HCT116 (cell line): ENCODE measurements around the gene APOLD1. TPM values are rescaled to one million over a fixed set of nuclear protein-coding genes. Genes with fewer than 3 reads are reported as not detected.

ENCODE experiments used
- ATAC-seq: fragments of 200-7000 bp; cut with Tn5 transposase; 2 replicates; pipeline ENCODE4 v1.9.1; 2020; ENCODE audit warnings: mild to moderate bottlenecking, moderate library complexity
- BruUV-seq: library from RNA; stranded (reverse); fragments of 400-500 nt; replicated peaks from 2 replicates; lab custom pipeline; 2021; lab: Mats Ljungman, UMichigan
- CTCF ChIA-PET: fragments of 300-600 bp; sonication (Branson Sonifier 250); formaldehyde crosslinking; loops from one replicate; lab custom pipeline; 2021; ENCODE audit warnings: antibody characterized with exemption; lab: Charles Lee
- POLR2A ChIA-PET: fragments of 300-600, 350-600 bp; sonication (Branson Sonifier 250); formaldehyde crosslinking; loops from one replicate; lab custom pipeline; 2021; ENCODE audit warnings: antibody characterized with exemption; lab: Charles Lee
- RAD21 ChIA-PET, 2 experiments: fragments of 300-600 bp; sonication (Branson Sonifier 250); formaldehyde crosslinking; loops; one replicate each; lab custom pipeline; 2023; ENCODE audit warnings: low total read pairs in 2 of 2; ENCODE audit not compliant: uncharacterized antibody in 2 of 2, unreplicated experiment in 2 of 2, low non-redundant PET in 1 of 2; lab: Charles Lee
- DNase-seq: peaks from one replicate; pipeline ENCODE4 v3.0.0-alpha.2; 2010; ENCODE audit warnings: low read depth, low spot score
- H2AFZ ChIP-seq: fragments of 200-600 bp; shearing (Covaris generic), sonication (generic); 2 replicates; pipeline ENCODE4 v1.6.1; 2017; ENCODE audit warnings: low read depth, mixed run types, mixed read lengths, antibody characterized with exemption, low read length; ENCODE audit not compliant: poor library complexity, severe bottlenecking
- H3K27ac ChIP-seq: 2 replicates; pipeline ENCODE4 v1.5.1; 2012; ENCODE audit warnings: low read depth, low read length
- H3K27me3 ChIP-seq: fragments of 200-600 bp; sonication (generic); 2 replicates; pipeline ENCODE4 v1.6.1; 2016; ENCODE audit warnings: mixed run types, low read length, mixed read lengths; ENCODE audit not compliant: insufficient read depth
- H3K36me3 ChIP-seq, 2 experiments: fragments of 200-500 bp in 1 of 2; fragments of 200-600 bp in 1 of 2; sonication (Bioruptor generic) in 1 of 2; sonication (generic) in 1 of 2; 2 replicates each; pipeline versions ENCODE4 v1.5.1 to v1.6.1; 2014 to 2016; ENCODE audit warnings: low read length in 2 of 2, inconsistent platforms in 1 of 2, mixed read lengths in 1 of 2, mixed run types in 1 of 2; ENCODE audit not compliant: insufficient read depth in 2 of 2, control insufficient read depth in 1 of 2
- H3K4me1 ChIP-seq, 2 experiments: fragments of 200-600 bp in 1 of 2; sonication (generic) in 1 of 2; 2 replicates each; pipeline versions ENCODE4 v1.5.1 to v1.6.1; 2012 to 2017; ENCODE audit warnings: low read length in 2 of 2, inconsistent platforms in 1 of 2, mild to moderate bottlenecking in 1 of 2, mixed read lengths in 1 of 2, mixed run types in 1 of 2, moderate library complexity in 1 of 2; ENCODE audit not compliant: insufficient read depth in 2 of 2, control insufficient read depth in 1 of 2
- H3K4me2 ChIP-seq: fragments of 200-600 bp; sonication (generic); 2 replicates; pipeline ENCODE4 v1.6.1; 2017; ENCODE audit warnings: mixed run types, low read length, mixed read lengths
- H3K4me3 ChIP-seq, 2 experiments: fragments of 200-600 bp in 1 of 2; sonication (generic) in 1 of 2; replicated peaks in 1 of 2; 2 replicates each; pipeline ENCODE4 v1.5.1; 2011 to 2016; ENCODE audit warnings: low read length in 2 of 2, control low read depth in 1 of 2, low read depth in 1 of 2, mild to moderate bottlenecking in 1 of 2, mixed read lengths in 1 of 2, mixed run types in 1 of 2
- H3K79me2 ChIP-seq: fragments of 200-600 bp; sonication (generic); 2 replicates; pipeline ENCODE4 v1.6.1; 2017; ENCODE audit warnings: mild to moderate bottlenecking, mixed run types, low read length, moderate library complexity, mixed read lengths; ENCODE audit not compliant: insufficient read depth
- H3K9ac ChIP-seq: fragments of 200-600 bp; sonication (generic); 2 replicates; pipeline ENCODE4 v1.6.1; 2016; ENCODE audit warnings: low read length, mixed read lengths
- H3K9me2 ChIP-seq: fragments of 200-600 bp; sonication (generic), shearing (Covaris generic); 2 replicates; pipeline ENCODE4 v1.6.1; 2017; ENCODE audit warnings: mixed run types, mild to moderate bottlenecking, moderate library complexity; ENCODE audit not compliant: insufficient read depth
- H3K9me3 ChIP-seq, 2 experiments: fragments of 200-500 bp in 1 of 2; fragments of 200-600 bp in 1 of 2; sonication (Bioruptor generic) in 1 of 2; sonication (generic) in 1 of 2; 2 replicates each; pipeline ENCODE4 v1.6.1; 2014 to 2017; ENCODE audit warnings: low read length in 2 of 2, mixed read lengths in 2 of 2, inconsistent platforms in 1 of 2, low read depth in 1 of 2, mild to moderate bottlenecking in 1 of 2, mixed run types in 1 of 2, moderate library complexity in 1 of 2; ENCODE audit not compliant: control insufficient read depth in 1 of 2, insufficient read depth in 1 of 2
- H4K20me1 ChIP-seq: fragments of 200-600 bp; sonication (generic), shearing (Covaris generic); 2 replicates; pipeline ENCODE4 v1.6.1; 2017; ENCODE audit warnings: mixed run types, mild to moderate bottlenecking, moderate library complexity; ENCODE audit not compliant: insufficient read depth
- ATF3 ChIP-seq: IDR thresholded peaks from 2 replicates; pipeline ENCODE4 v1.6.1; 2012
- CBX3 ChIP-seq: IDR thresholded peaks from 2 replicates; pipeline ENCODE4 v1.6.1; 2012; ENCODE audit warnings: low read depth
- CEBPB ChIP-seq: IDR thresholded peaks from 2 replicates; pipeline ENCODE4 v1.6.1; 2012; ENCODE audit warnings: low read depth
- CTCF ChIP-seq, 3 experiments: fragments of 200-600 bp in 1 of 3; sonication (generic) in 1 of 3; IDR thresholded peaks in 2 of 3; conservative IDR thresholded peaks in 1 of 3; 2 replicates each; pipeline ENCODE4 v1.5.1; 2012 to 2017; ENCODE audit warnings: low read depth in 2 of 3, low read length in 2 of 3, antibody characterized with exemption in 1 of 3, borderline replicate concordance in 1 of 3, control low read depth in 1 of 3, mild to moderate bottlenecking in 1 of 3, mixed read lengths in 1 of 3, mixed run types in 1 of 3, moderate library complexity in 1 of 3; ENCODE audit not compliant: insufficient read depth in 1 of 3
- ELF1 ChIP-seq: IDR thresholded peaks from 2 replicates; pipeline ENCODE4 v1.6.1; 2012; ENCODE audit warnings: low read depth, borderline replicate concordance
- FOSL1 ChIP-seq: IDR thresholded peaks from 2 replicates; pipeline ENCODE4 v1.6.1; 2012; ENCODE audit warnings: low read depth
- JUND ChIP-seq: IDR thresholded peaks from 2 replicates; pipeline ENCODE4 v1.6.1; 2012
- SP1 ChIP-seq: IDR thresholded peaks from 2 replicates; pipeline ENCODE4 v1.6.1; 2012; ENCODE audit warnings: low read depth
- SRF ChIP-seq: IDR thresholded peaks from 2 replicates; pipeline ENCODE4 v1.6.1; 2012; ENCODE audit warnings: low read depth
- TCF7L2 ChIP-seq: IDR thresholded peaks from 2 replicates; pipeline ENCODE4 v1.7.0; 2011; ENCODE audit warnings: borderline replicate concordance, inconsistent platforms; ENCODE audit not compliant: insufficient read depth, insufficient read length; ENCODE audit errors: extremely low read depth
- ZBTB33 ChIP-seq: IDR thresholded peaks from 2 replicates; pipeline ENCODE4 v1.6.1; 2011; ENCODE audit warnings: mild to moderate bottlenecking, low read length, moderate library complexity; ENCODE audit not compliant: insufficient replicate concordance; ENCODE audit errors: extremely low read depth
- ZFX ChIP-seq: fragments of 450-650 bp; IDR thresholded peaks from 2 replicates; pipeline ENCODE4 v1.6.1; 2017
- intact Hi-C: fragments of 100-400 bp; cut with micrococcal nuclease; formaldehyde crosslinking; loops from 2 replicates; pipeline ENCODE4 v1.10.0; 2022
- total RNA-seq: library from RNA; stranded (reverse); gene quantifications from one replicate; pipeline ENCODE4 v1.2.1, GENCODE V29; 2021; ENCODE audit not compliant: unreplicated experiment

Gene APOLD1
- total RNA-seq, 1 experiment from 2014 or later: 3.9 TPM

- intact Hi-C loops: no loop called here
- Histone ChIP-seq H2AFZ (peak overlapping the region; percentile 70), H3K27ac (no peak overlapping the region), H3K36me3 (no peaks in the 10 kb centered on the region), H3K9ac (peak overlapping the region; percentile 19; the same call in 1 of the 2 replicates), H4K20me1 (no peaks in the 10 kb centered on the region), H3K4me3 (0 out of 4 replicates have a peak overlapping the region, but pooled peaks of 1 of the 2 experiments have one; percentile 7), H3K79me2 (no peaks in the 10 kb centered on the region), H3K4me1 (peaks cover 14 to 18% of the 10 kb centered on the region in 2 experiments; a peak in 3 of 4 replicates), H3K9me3 (no peaks in the 10 kb centered on the region), H3K4me2 (peak overlapping the region; percentile 70), H3K27me3 (no peaks in the 10 kb centered on the region), H3K9me2 (no peaks in the 10 kb centered on the region)
- TF ChIP-seq ELF1 (no peak), FOSL1 (peak; percentile 55), TCF7L2 (no peak), ZFX (no peak), CBX3 (peak; percentile 27; the same call in 1 of the 2 replicates), SP1 (peak; percentile 22; the same call in 1 of the 2 replicates), JUND (peak; percentile 50), CEBPB (0 out of 2 replicates have a peak, but pooled peaks have one; percentile 24)
- ChIA-PET POLR2A (interaction anchor here (1.1 kb wide), 1 partner anchor 24 kb away, joined by 4 read pairs; no protein-coding TSS in a partner anchor), CTCF (interaction anchor here (1.3 to 2.1 kb wide), 2 partner anchors 10 to 42 kb away, joined by 5 to 6 read pairs; no protein-coding TSS in a partner anchor), RAD21 (no interaction called here)
- no TSS peak for BruUV-seq
- ATAC-seq: peak; percentile 66
- no peak for DNase-seq
Observed at GRCh38 chr12:12779529-12779928, 5.9 kb upstream of the APOLD1 start.

GRCh38 chr12:12784116-12784515 is 1.3 kb upstream of the APOLD1 start:
- Histone ChIP-seq H3K4me1 (peaks cover 14 to 49% of the 10 kb centered on the region in 2 experiments; a peak in 3 of 4 replicates), H3K27ac (no peak overlapping the region), H4K20me1 (no peaks in the 10 kb centered on the region), H3K9me3 (no peaks in the 10 kb centered on the region), H3K27me3 (no peaks in the 10 kb centered on the region), H2AFZ (no peak overlapping the region), H3K4me2 (no peak overlapping the region), H3K4me3 (no peak overlapping the region), H3K79me2 (no peaks in the 10 kb centered on the region), H3K9ac (no peak overlapping the region), H3K36me3 (no peaks in the 10 kb centered on the region), H3K9me2 (no peaks in the 10 kb centered on the region)
- ATAC-seq (no peak), DNase-seq (no peak)
- intact Hi-C loops: no loop called here
- ChIA-PET POLR2A (no interaction called here), CTCF (no interaction called here), RAD21 (no interaction called here)
- BruUV-seq: no TSS peak
- TF ChIP-seq CBX3 (no peak), FOSL1 (no peak), SRF (no peak), ZBTB33 (no peak), JUND (no peak), CTCF (IDR thresholded peaks at IDR 0.05 in 2 of 3, conservative IDR thresholded peaks at IDR 0.05 in 1 of 3; ENCODE audit: borderline replicate concordance in 1 of 3, insufficient read depth in 1 of 3, low read depth in 2 of 3, low read length in 2 of 3) (no peak), ATF3 (no peak)
